Lower leg skin (tissue), 4 donors: Measurements from ENCODE around the gene SUMO4. TPM values are rescaled to one million over a fixed set of nuclear protein-coding genes. Genes with fewer than 3 reads are reported as not detected.
A peak's percentile ranks its signal among the peaks of the same experiment; 100 is the strongest.

Source experiments
- DNase-seq, 2 donors: peaks; one replicate each; pipeline ENCODE4 v3.0.0-alpha.2; 2019; ENCODE audit warnings: low spot score in 2 of 2
- H3K4me3 ChIP-seq: fragments of 200-600 bp; sonication (generic); 2 replicates; pipeline ENCODE4 v1.5.1; 2017; ENCODE audit warnings: mild to moderate bottlenecking, low read depth; ENCODE audit not compliant: poor library complexity, severe bottlenecking
- CTCF ChIP-seq, 3 donors: fragments of 450-650 bp; IDR thresholded peaks; one replicate each; pipeline ENCODE4 v1.5.1; 2016; ENCODE audit warnings: antibody characterized with exemption in 3 of 3, mild to moderate bottlenecking in 3 of 3, moderate library complexity in 2 of 3
- POLR2A ChIP-seq, 2 donors: fragments of 450-650 bp; IDR thresholded peaks; one replicate each; pipeline ENCODE4 v1.6.1; 2016 to 2017; ENCODE audit warnings: antibody characterized with exemption in 2 of 2, mild to moderate bottlenecking in 1 of 2, moderate library complexity in 1 of 2
- WGBS, 2 donors: methylation state at CpG; one replicate each; pipeline ENCODE4 v1.1.5; 2018; 5-methylcytosine and 5-hydroxymethylcytosine counted together
- intact Hi-C: fragments of 100-400 bp; cut with DNase I; formaldehyde crosslinking; loops from one replicate; pipeline ENCODE4 v1.15.0; 2023; ENCODE audit warnings: low total_unique reads
- total RNA-seq, 4 donors: library from RNA; depleted of rRNA; stranded (reverse); fragments of >200 nt; gene quantifications; one replicate each; pipeline ENCODE4 v1.1.0, GENCODE V29; 2016

SUMO4 gene
- total RNA-seq, 4 donors from 2014 or later: 0.25 to 1.8 (median 0.58) TPM

GRCh38 chr6:149419696-149420404, 19.8 kb downstream of the SUMO4 start:
- no peak overlapping the region for H3K4me3 ChIP-seq
- intact Hi-C loops: no loop called here
- DNase-seq: no peak
- TF ChIP-seq POLR2A (IDR thresholded peaks at IDR 0.05): no peak
- no peak for TF ChIP-seq CTCF (IDR thresholded peaks at IDR 0.05)
- 89 to 91% methylated on average over 13 of the region's 13 CpGs for WGBS, 2 donors

- 78 to 81% methylated on average over 5 of the region's 5 CpGs for WGBS, 2 donors
- no peak for TF ChIP-seq POLR2A (IDR thresholded peaks at IDR 0.05)
- TF ChIP-seq CTCF (IDR thresholded peaks at IDR 0.05): no peak
- no peak for DNase-seq
- intact Hi-C loops: no loop called here
- no peak overlapping the region for H3K4me3 ChIP-seq
Observed at GRCh38 chr6:149421132-149421531, 21.1 kb downstream of the SUMO4 start.

- no peak for DNase-seq
- WGBS, 2 donors: 92 to 96% methylated on average over 4 of the region's 4 CpGs
- TF ChIP-seq POLR2A (IDR thresholded peaks at IDR 0.05): no peak
- TF ChIP-seq CTCF (IDR thresholded peaks at IDR 0.05): no peak
- intact Hi-C loops: no loop called here
- H3K4me3 ChIP-seq: no peak overlapping the region
Observed at GRCh38 chr6:149422581-149422980, 22.5 kb downstream of the SUMO4 start.

- WGBS, 2 donors: 53% methylated on average over 7 of the region's 7 CpGs
- TF ChIP-seq CTCF (IDR thresholded peaks at IDR 0.05): no peak
- no peak for TF ChIP-seq POLR2A (IDR thresholded peaks at IDR 0.05)
- H3K4me3 ChIP-seq: no peak overlapping the region
- no peak for DNase-seq
- intact Hi-C loops: no loop called here
Observed at GRCh38 chr6:149423964-149424440, 23.9 kb downstream of the SUMO4 start.

GRCh38 chr6:149425224-149425623, 25.2 kb downstream of the SUMO4 start:
- H3K4me3 ChIP-seq: no peak overlapping the region
- 86 to 87% methylated on average over 7 to 8 of the region's 8 CpGs for WGBS, 2 donors
- intact Hi-C loops: no loop called here
- DNase-seq: peak in 1 of 2 donors; percentile 79
- no peak for TF ChIP-seq POLR2A (IDR thresholded peaks at IDR 0.05)
- no peak for TF ChIP-seq CTCF (IDR thresholded peaks at IDR 0.05)

GRCh38 chr6:149425754-149426153, 25.7 kb downstream of the SUMO4 start:
- intact Hi-C loops: no loop called here
- peak in 1 of 2 donors; percentile 75 for DNase-seq
- TF ChIP-seq POLR2A (IDR thresholded peaks at IDR 0.05) (no peak), CTCF (IDR thresholded peaks at IDR 0.05) (no peak)
- WGBS, 2 donors: 95 to 98% methylated on average over 5 of the region's 5 CpGs
- H3K4me3 ChIP-seq: no peak overlapping the region
